Stimulated activated naive CD8-positive, alpha-beta T cell treated with anti-CD3 and anti-CD28 coated beads, Interleukin-15, Interleukin-2, amounts not matched to agents 100 ng/mL and 50 ng/mL, for 24 hours (primary cell): ENCODE results near the gene CYTH3.
"Not testable (repeated sequence)": the region's sequence is repeated elsewhere in the genome, so short reads cannot be mapped to it uniquely, and the experiment has no call there.

ENCODE experiments used
- H3K27ac Mint-ChIP-seq: one replicate; pipeline ENCODE4 v1.8.0; 2021; ENCODE audit warnings: mild to moderate bottlenecking, mixed read lengths
- H3K27me3 Mint-ChIP-seq: one replicate; pipeline ENCODE4 v1.8.0; 2021; ENCODE audit warnings: mixed read lengths
- H3K36me3 Mint-ChIP-seq: one replicate; pipeline ENCODE4 v1.8.0; 2021; ENCODE audit warnings: low read depth, mixed read lengths
- H3K4me1 Mint-ChIP-seq: one replicate; pipeline ENCODE4 v1.8.0; 2021; ENCODE audit warnings: low read depth, mixed read lengths
- H3K4me3 Mint-ChIP-seq: one replicate; pipeline ENCODE4 v1.8.0; 2021; ENCODE audit warnings: mild to moderate bottlenecking, mixed read lengths
- H3K9me3 Mint-ChIP-seq: one replicate; pipeline ENCODE4 v1.8.0; 2021; ENCODE audit warnings: mixed read lengths

Gene CYTH3

GRCh38 chr7:6272481-6273323 is at the start of gene CYTH3:
Gene CYTH3 (minus strand): TSS chr7:6272624. CDS start chr7:6272507, 117 bp downstream.
- H3K4me1 Mint-ChIP-seq, result peaks cover 21% of the 10 kb centered on the region
- no peaks in the 10 kb centered on the region for H3K36me3 Mint-ChIP-seq
- peaks cover 23% of the 10 kb centered on the region for H3K27me3 Mint-ChIP-seq
- peak within 1 kb of the TSS; percentile 80 for H3K4me3 Mint-ChIP-seq
- H3K27ac Mint-ChIP-seq, result peak within 1 kb of the TSS; percentile 19
- no peaks in the 10 kb centered on the region for H3K9me3 Mint-ChIP-seq

GRCh38 chr7:6320791-6321190 is 48.4 kb upstream of the CYTH3 start:
- Mint-ChIP-seq H3K36me3 (no peaks in the 10 kb centered on the region), H3K27me3 (peaks cover 3% of the 10 kb centered on the region), H3K9me3 (no peaks in the 10 kb centered on the region), H3K27ac (no peak overlapping the region), H3K4me1 (peaks cover 11% of the 10 kb centered on the region), H3K4me3 (no peak overlapping the region)

- no peaks in the 10 kb centered on the region for H3K27me3 Mint-ChIP-seq
- no peaks in the 10 kb centered on the region for H3K9me3 Mint-ChIP-seq
- peak overlapping the region; percentile 39 for H3K4me3 Mint-ChIP-seq
- H3K36me3 Mint-ChIP-seq, result no peaks in the 10 kb centered on the region
- no peak overlapping the region for H3K27ac Mint-ChIP-seq
- H3K4me1 Mint-ChIP-seq, result peaks cover 9% of the 10 kb centered on the region
These were observed 45.5 kb upstream of the CYTH3 start for GRCh38 chr7:6317797-6318438.

GRCh38 chr7:6316226-6316625 is 43.8 kb upstream of the CYTH3 start:
- H3K9me3 Mint-ChIP-seq, result no peaks in the 10 kb centered on the region
- H3K4me3 Mint-ChIP-seq, result no peak overlapping the region
- no peak overlapping the region for H3K27ac Mint-ChIP-seq
- H3K4me1 Mint-ChIP-seq, result peaks cover 7% of the 10 kb centered on the region
- H3K27me3 Mint-ChIP-seq, result no peaks in the 10 kb centered on the region
- no peaks in the 10 kb centered on the region for H3K36me3 Mint-ChIP-seq

- no peaks in the 10 kb centered on the region for H3K36me3 Mint-ChIP-seq
- H3K27me3 Mint-ChIP-seq, result no peaks in the 10 kb centered on the region
- H3K9me3 Mint-ChIP-seq, result no peaks in the 10 kb centered on the region
- H3K4me3 Mint-ChIP-seq, result no peak overlapping the region
- no peak overlapping the region for H3K27ac Mint-ChIP-seq
- peaks cover 7% of the 10 kb centered on the region for H3K4me1 Mint-ChIP-seq
These were observed 43.3 kb upstream of the CYTH3 start for GRCh38 chr7:6315746-6316145.

- Mint-ChIP-seq H3K4me1 (no peaks in the 10 kb centered on the region), H3K27me3 (no peaks in the 10 kb centered on the region), H3K27ac (no peak overlapping the region), H3K4me3 (no peak overlapping the region), H3K36me3 (no peaks in the 10 kb centered on the region), H3K9me3 (no peaks in the 10 kb centered on the region)
These were observed 38.0 kb upstream of the CYTH3 start for GRCh38 chr7:6310271-6310993.

- H3K4me1 Mint-ChIP-seq, result no peaks in the 10 kb centered on the region
- no peaks in the 10 kb centered on the region for H3K9me3 Mint-ChIP-seq
- H3K27me3 Mint-ChIP-seq, result no peaks in the 10 kb centered on the region
- H3K4me3 Mint-ChIP-seq, result no peak overlapping the region
- H3K27ac Mint-ChIP-seq, result no peak overlapping the region
- H3K36me3 Mint-ChIP-seq, result no peaks in the 10 kb centered on the region
These were observed 35.3 kb upstream of the CYTH3 start for GRCh38 chr7:6307762-6308161.

GRCh38 chr7:6306471-6306870 is 34.0 kb upstream of the CYTH3 start:
- Mint-ChIP-seq H3K36me3 (no peaks in the 10 kb centered on the region), H3K4me3 (no peak overlapping the region), H3K9me3 (no peaks in the 10 kb centered on the region), H3K27me3 (no peaks in the 10 kb centered on the region), H3K27ac (no peak overlapping the region), H3K4me1 (no peaks in the 10 kb centered on the region)

- no peaks in the 10 kb centered on the region for H3K9me3 Mint-ChIP-seq
- no peaks in the 10 kb centered on the region for H3K4me1 Mint-ChIP-seq
- H3K4me3 Mint-ChIP-seq, result no peak overlapping the region
- no peaks in the 10 kb centered on the region for H3K36me3 Mint-ChIP-seq
- H3K27ac Mint-ChIP-seq, result no peak overlapping the region
- no peaks in the 10 kb centered on the region for H3K27me3 Mint-ChIP-seq
These were observed 32.9 kb upstream of the CYTH3 start for GRCh38 chr7:6305330-6305729.

- not testable (repeated sequence) for H3K36me3 Mint-ChIP-seq, H3K9me3 Mint-ChIP-seq, H3K27me3 Mint-ChIP-seq, H3K27ac Mint-ChIP-seq, H3K4me3 Mint-ChIP-seq, H3K4me1 Mint-ChIP-seq
These were observed 29.0 kb upstream of the CYTH3 start for GRCh38 chr7:6301446-6301845.

GRCh38 chr7:6299774-6300173 is 27.4 kb upstream of the CYTH3 start:
- Mint-ChIP-seq H3K9me3 (no peaks in the 10 kb centered on the region), H3K36me3 (no peaks in the 10 kb centered on the region), H3K4me3 (no peak overlapping the region), H3K4me1 (no peaks in the 10 kb centered on the region), H3K27me3 (no peaks in the 10 kb centered on the region), H3K27ac (no peak overlapping the region)

GRCh38 chr7:6294839-6295238 is 22.4 kb upstream of the CYTH3 start:
- Mint-ChIP-seq H3K27me3 (no peaks in the 10 kb centered on the region), H3K36me3 (no peaks in the 10 kb centered on the region), H3K4me3 (no peak overlapping the region), H3K9me3 (no peaks in the 10 kb centered on the region), H3K27ac (no peak overlapping the region), H3K4me1 (no peaks in the 10 kb centered on the region)

GRCh38 chr7:6293202-6293601 is 20.8 kb upstream of the CYTH3 start:
- no peaks in the 10 kb centered on the region for H3K9me3 Mint-ChIP-seq
- H3K4me3 Mint-ChIP-seq, result no peak overlapping the region
- H3K27ac Mint-ChIP-seq, result no peak overlapping the region
- no peaks in the 10 kb centered on the region for H3K36me3 Mint-ChIP-seq
- H3K27me3 Mint-ChIP-seq, result no peaks in the 10 kb centered on the region
- no peaks in the 10 kb centered on the region for H3K4me1 Mint-ChIP-seq

- H3K27ac Mint-ChIP-seq, H3K9me3 Mint-ChIP-seq, H3K36me3 Mint-ChIP-seq, H3K4me1 Mint-ChIP-seq, H3K27me3 Mint-ChIP-seq, H3K4me3 Mint-ChIP-seq: not testable (repeated sequence)
These were observed 19.5 kb upstream of the CYTH3 start for GRCh38 chr7:6291941-6292340.

- H3K36me3 Mint-ChIP-seq, result no peaks in the 10 kb centered on the region
- no peaks in the 10 kb centered on the region for H3K9me3 Mint-ChIP-seq
- H3K4me3 Mint-ChIP-seq, result no peak overlapping the region
- H3K27ac Mint-ChIP-seq, result no peak overlapping the region
- H3K27me3 Mint-ChIP-seq, result no peaks in the 10 kb centered on the region
- no peaks in the 10 kb centered on the region for H3K4me1 Mint-ChIP-seq
These were observed 19.1 kb upstream of the CYTH3 start for GRCh38 chr7:6291531-6291930.
